B cell (primary cell): ENCODE measurements around the gene CGB1.

Source experiments
- CTCF ChIP-seq: fragments of 200-600 bp; IDR thresholded peaks from one replicate; pipeline ENCODE4 v1.8.0; 2022; ENCODE audit warnings: antibody characterized with exemption, mild to moderate bottlenecking
- EZH2 ChIP-seq: IDR thresholded peaks from 2 replicates; pipeline ENCODE4 v1.6.1; 2012; ENCODE audit warnings: borderline replicate concordance, low read depth, mild to moderate bottlenecking, moderate library complexity, low read length; ENCODE audit not compliant: insufficient read depth, poor library complexity, severe bottlenecking

- no peak for TF ChIP-seq CTCF
- TF ChIP-seq EZH2: no peak
These were observed 21.0 kb upstream of the CGB1 start, which contains the start of gene CGB7 for GRCh38 chr19:49057636-49058234.
